HG03066 (cell line): ENCODE data around the gene TMEM98.
"Not testable (repeated sequence)": the region's sequence is repeated elsewhere in the genome, so short reads cannot be mapped to it uniquely, and the experiment has no call there.

ENCODE experiments used
- ATAC-seq: cut with Tn5 transposase; IDR thresholded peaks from one replicate; pipeline ENCODE4 v1.9.1; 2021; ENCODE audit warnings: low read depth; ENCODE audit not compliant: unreplicated experiment

TMEM98 gene

DNA sequence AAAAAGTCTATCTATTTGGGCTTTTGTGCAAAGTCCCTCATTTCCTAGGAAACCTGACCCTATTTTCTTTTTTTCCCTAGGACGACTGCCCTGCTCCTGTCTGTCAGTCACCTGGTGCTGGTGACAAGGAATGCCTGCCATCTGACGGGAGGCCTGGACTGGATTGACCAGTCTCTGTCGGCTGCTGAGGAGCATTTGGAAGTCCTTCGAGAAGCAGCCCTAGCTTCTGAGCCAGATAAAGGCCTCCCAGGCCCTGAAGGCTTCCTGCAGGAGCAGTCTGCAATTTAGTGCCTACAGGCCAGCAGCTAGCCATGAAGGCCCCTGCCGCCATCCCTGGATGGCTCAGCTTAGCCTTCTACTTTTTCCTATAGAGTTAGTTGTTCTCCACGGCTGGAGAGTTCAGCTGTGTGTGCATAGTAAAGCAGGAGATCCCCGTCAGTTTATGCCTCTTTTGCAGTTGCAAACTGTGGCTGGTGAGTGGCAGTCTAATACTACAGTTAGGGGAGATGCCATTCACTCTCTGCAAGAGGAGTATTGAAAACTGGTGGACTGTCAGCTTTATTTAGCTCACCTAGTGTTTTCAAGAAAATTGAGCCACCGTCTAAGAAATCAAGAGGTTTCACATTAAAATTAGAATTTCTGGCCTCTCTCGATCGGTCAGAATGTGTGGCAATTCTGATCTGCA lies 12.9 kb downstream of the TMEM98 start:
- ATAC-seq = no peak

DNA sequence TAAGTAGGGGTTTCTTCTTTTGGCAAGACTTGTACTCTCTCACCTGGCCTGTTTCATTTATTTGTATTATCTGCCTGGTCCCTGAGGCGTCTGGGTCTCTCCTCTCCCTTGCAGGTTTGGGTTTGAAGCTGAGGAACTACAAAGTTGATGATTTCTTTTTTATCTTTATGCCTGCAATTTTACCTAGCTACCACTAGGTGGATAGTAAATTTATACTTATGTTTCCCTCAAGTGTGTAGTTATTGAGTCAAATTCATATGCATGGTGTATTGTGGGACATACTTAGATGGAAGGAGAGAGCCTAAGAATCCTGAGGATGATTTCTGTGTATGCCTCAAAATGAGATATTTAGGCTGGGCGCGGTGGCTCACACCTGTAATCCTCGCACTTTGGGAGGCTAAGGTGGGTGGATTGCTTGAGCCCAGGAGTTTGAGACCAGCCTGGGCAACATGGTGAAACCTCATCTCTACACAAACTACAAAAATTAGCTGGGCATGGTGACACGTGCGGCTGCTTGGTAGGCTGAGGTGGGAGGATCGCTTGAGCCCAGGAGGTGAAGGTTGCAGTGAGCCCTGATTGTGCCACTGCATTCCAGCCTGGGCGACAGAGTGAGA lies 13.6 kb downstream of the TMEM98 start:
- ATAC-seq = no peak

DNA sequence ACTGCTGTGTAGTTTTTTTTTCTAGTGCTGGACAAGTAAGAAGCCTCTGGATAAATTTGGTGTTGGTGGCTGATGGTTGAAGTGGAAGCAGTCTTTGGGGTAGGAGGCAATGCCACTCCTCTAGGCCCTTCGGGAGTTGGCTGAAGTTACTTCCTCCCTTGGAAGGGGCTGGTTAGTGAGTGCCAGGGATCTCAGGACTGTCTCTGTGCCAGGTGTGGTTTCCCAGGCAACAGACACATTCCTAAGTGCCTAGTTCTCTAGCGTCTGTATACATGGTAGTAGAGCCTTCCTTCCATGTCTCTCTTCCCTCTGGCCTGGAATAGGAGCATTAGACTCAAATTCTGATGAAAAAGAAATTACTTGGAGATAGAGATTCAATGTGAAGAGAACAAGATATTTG lies 15.3 kb downstream of the TMEM98 start:
- ATAC-seq = no peak

DNA sequence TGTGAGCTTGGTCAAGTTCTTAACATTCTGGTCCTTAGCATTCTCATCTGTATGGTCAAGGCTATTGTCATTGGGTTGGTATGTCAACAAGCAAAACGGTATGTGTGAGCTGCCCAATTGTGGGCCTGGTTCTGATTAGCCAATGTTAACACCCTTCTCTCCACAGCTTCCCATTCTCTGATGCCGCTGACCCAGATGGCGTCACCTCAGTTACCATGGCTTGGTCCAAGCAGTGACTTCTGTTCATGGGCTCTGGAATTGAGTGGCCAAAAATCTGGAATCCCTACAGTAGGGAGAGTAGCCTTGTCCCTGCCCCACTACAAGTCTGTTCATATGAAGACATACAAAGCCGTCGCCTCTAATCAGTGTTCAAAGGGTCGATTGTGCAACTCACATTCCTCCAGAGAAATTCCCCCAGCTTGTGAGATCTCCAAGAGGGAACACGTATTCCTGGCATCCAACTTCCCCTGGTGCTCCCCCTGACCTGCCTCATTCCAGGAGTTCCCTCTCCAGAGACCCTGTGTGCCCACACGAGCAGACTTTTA lies 15.8 kb downstream of the TMEM98 start:
- no peak for ATAC-seq

DNA sequence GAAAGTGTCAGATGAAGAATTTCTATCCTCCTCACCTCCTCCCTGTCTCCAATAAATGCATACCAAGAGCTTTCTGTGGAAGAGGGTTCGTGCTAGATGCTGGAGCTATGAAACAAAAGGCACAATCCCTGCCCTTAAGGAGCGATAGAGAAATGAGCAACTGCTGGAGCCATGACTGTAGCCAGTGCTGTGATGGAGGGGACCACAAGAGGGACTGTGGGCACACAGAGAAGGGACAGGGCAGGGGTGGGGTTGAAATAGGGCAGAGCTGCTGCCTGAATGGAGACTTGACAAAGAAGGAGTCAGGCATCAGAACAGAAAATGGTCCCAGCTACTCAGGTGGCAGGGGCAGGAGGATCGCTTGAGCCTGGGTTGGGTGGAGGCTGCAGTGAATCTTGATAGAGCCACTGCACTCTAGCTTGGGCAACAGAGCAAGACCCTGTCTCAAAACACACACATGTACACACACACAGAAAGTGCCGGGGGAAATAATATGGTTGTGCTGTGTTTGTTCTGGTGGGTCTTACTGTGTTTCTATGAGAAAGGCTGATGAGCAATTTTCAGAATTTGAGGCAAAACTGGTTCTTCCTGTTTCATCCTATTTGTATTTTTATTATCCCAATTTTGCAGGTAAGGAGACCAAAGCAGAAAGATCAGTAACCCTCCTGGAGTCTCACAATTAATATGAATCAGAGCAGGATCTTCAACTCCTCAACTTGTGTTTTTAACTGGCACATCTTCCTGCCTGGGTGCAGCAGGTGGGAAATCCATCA lies 16.5 kb downstream of the TMEM98 start:
- ATAC-seq = no peak

DNA sequence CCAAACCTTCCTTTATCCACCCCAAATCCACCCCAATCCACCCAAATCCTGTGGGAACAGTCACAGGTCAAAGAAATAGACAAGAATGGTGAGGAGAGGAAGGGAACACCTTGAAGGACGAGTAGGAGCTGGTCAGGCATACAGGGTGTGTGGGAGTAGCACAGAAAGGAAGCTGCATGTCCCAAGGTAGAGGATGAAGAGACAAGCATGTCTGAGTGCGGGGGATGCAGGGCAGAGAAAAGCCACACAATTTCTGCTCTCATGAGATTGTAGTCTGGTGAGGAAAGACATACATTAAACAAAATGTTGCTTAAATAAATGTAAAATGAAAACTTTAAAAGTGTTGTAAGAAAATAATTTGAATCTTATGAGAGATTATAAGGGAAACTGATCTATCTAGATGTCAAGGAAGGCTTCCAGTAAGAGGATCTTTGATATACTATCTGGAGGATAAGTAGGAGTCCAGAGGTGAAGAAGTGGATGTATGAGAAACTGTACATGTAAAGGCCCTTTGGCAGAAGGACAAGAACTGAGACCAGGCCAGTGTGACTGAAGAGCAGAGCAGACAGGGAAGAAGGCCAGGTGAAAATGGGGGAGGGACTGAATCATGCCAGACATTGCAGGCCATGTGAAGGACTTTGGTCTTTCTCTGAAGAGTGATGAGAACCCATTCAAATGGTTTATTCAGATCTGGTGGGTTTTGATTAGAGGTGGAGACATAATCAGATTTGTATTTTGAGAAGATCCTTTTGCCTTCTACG lies 18.6 kb downstream of the TMEM98 start:
- ATAC-seq = no peak

GRCh38 chr17:32947736-32948135 lies 19.8 kb downstream of the TMEM98 start:
- ATAC-seq = no peak

DNA sequence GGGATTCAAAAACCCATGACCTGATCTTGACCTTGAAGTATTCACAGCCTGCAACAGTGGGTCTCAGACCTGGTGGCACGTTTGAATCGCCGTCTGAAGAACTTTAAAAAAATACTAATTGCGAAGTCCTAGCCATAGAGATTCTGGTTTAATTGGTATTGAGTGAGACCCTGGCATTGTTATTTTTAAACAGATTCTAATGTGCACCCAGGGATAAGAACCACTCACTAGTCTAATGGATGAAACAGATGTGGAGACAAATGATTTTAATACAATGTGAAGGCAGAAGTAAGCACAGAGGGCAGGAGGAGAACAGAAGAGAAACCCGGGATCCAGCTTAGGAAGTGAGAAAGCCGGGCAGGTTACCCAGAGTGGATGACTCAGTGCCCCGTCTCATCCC lies 21.2 kb downstream of the TMEM98 start:
- no peak for ATAC-seq

DNA sequence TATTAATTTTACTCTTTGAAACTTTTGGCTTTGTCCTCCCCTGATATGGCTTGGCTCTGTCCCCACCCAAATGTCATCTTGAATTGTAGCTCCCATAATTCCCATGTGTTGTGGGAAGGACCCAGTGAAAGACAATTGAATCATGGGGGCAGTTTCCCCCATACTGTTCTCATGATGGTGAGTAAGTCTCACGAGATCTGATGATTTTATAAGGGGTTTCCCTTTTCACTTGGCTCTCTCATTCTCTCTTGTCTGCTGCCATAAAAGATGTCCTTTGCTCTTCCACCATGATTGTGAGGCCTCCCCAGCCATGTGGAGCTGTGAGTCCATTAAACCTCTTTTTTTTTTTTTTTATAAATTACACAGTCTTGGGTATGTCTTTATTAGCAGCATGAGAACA lies 24.5 kb downstream of the TMEM98 start:
- ATAC-seq = not testable (repeated sequence)

DNA sequence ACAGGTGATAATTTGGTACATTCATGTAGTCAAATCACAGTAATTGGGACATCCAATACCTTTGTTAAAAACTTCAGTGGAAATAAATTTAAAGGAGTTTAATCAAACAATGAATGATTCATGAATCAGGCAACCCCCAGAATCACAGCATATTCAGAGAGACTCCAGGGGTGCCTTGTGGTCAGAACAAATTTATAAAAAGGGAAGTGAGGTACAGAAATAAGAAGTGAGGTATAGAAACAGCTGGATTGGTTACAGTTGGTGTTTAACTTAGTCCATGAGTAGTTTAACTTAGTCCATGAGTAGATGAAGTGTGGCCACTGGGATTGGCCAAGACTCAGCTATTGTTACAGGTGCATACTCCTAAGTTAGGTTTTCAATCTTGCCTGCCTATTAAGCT lies 25.1 kb downstream of the TMEM98 start:
- no peak for ATAC-seq

GRCh38 chr17:32953857-32954256 lies 25.9 kb downstream of the TMEM98 start:
- no peak for ATAC-seq

DNA sequence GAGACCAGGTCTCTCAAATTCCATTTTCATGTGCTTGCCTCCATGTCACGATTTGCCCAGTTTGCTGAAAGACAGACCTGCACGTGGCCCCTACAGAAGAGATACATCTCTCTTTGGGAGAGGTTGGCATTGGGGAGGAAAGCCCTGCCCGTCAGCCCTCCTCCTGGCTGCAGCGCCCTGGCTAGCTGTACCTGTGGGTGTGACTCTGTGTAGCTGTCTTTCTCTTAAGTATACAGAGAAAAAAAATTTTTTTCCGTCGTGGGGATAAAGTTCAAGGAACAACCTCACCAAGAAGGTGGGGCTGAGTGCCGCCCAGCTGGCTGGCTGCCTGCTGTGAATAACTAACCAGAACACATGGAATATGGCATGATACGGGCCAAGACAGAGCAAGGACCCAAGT lies 26.5 kb downstream of the TMEM98 start:
- no peak for ATAC-seq

DNA sequence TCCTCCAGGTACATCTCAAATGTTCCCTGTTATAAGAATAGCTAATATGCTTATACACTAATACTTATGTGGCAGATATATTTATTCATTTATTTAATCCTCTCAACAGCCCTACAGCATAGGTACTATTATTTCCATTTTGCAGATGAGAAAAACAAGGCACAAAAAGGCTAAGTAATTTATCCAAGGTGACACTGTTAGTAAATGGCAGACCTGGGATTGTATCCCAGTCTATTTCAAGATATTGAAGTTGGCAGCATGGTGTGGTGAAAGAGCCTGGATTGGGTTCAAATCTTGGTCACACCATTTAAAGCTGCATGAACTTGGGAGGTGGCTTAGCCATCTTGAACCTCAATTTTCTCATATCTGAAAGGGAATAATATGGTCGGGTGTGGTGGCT lies 27.2 kb downstream of the TMEM98 start:
- no peak for ATAC-seq

DNA sequence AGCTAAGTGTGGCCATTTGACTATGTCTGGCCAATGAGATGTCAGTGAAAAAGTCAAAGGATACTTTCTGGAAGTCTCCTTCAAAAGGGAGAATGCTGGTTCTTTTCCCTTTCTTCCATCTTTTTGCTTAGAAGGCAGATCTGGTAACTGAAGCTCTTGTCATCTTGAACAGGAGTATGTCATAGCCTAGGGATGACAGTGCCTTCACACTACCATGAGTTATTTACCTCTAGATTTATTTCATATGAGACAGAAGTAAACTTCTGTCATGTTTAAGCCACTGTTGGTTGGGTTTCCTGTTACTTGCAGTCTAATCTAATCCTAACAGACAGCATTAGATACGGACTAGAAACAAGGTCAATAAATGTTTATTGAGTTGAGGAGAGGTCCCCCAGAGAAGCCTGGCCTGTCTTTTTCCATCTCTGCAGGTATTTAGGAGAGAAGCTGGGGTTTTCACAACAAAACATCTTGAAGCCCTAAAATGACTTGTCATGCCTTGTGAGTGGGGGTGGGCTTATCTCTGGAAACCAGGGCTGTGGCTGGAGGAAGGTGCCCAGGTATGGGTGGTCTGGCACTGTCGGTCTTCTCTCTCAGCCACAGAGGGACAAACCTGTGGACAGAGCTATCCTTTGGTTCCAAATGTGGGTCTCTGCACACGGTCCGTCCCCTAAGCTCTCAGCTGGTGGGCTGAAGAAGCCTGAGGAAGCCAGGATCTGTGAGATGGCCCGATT lies 28.5 kb downstream of the TMEM98 start:
- ATAC-seq = no peak

- no peak for ATAC-seq
Measured at GRCh38 chr17:32958418-32958817, 30.5 kb downstream of the TMEM98 start.

- ATAC-seq = no peak
Measured at GRCh38 chr17:32960815-32961214, 32.9 kb downstream of the TMEM98 start.

DNA sequence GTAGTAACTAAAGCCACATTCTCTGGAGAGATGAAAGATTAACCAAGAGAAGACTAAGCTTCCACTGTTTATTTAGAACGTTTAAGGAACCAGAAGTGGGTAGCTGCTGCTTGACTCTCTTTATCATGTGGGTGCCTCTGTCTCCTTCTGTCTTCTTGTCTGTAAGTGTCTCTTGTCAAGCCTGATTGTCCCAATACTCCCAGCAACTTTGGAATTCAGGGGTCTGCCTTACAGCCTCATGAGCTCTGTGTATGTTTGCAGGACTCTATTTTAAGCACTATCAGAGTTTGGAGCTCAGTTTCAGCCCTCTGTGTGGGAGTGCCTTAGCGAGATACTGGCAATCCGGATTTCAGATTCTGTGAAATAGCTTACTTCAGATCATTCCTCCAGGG lies 34.4 kb downstream of the TMEM98 start:
- ATAC-seq = no peak

DNA sequence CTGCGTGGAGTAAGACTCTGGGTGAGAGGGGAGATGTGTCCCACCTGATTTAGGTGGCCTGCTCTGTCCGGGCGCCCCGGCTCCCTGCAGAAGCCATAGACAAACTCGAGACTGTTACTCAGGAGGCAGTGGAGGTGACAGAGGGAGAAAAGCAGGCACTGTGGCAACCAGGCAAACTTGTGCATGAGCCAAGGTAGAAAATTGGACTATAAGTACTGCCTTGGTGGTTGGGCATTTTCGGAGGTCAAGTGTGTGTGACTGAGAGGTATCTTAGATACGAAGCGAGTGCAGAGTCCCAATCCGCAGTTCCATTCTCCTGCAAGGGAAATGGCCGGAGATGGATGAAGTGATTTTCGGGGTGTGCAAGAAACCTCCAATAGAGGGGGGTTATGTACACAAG lies 36.6 kb downstream of the TMEM98 start:
- no peak for ATAC-seq

DNA sequence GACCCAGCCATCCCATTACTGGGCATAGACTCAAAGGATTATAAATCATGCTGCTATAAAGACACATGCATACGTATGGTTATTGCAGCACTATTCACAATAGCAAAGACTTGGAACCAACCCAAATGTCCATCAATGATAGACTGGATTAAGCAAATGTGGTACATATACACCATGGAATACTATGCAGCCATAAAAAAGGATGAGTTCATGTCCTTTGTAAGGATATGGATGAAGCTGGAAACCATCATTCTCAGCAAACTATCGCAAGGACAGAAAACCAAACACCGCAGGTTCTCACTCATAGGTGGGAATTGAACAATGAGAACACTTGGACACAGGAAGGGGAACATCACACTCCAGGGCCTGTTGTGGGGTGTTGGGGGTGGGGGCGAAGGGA lies 41.3 kb downstream of the TMEM98 start:
- not testable (repeated sequence) for ATAC-seq

- ATAC-seq = no peak
Measured at GRCh38 chr17:32970281-32970680, 42.3 kb downstream of the TMEM98 start.
